PC-9 (cell line): ENCODE results near the gene ZNF618. TPM values are rescaled to one million over a fixed set of nuclear protein-coding genes. Genes with fewer than 3 reads are reported as not detected.

ENCODE experiments used
- BruUV-seq: library from RNA; stranded (reverse); fragments of 400-500 nt; replicated peaks from 2 replicates; lab custom pipeline; 2021; lab: Mats Ljungman, UMichigan
- CTCF ChIA-PET: fragments of 300-600 bp; sonication (Branson Sonifier 250); formaldehyde crosslinking; loops from one replicate; lab custom pipeline; 2022; ENCODE audit warnings: antibody characterized with exemption; lab: Charles Lee
- POLR2A ChIA-PET: fragments of 300-600 bp; sonication (Branson Sonifier 250); formaldehyde crosslinking; loops from one replicate; lab custom pipeline; 2022; ENCODE audit warnings: antibody characterized with exemption; ENCODE audit not compliant: unreplicated experiment; lab: Charles Lee
- DNase-seq, 2 experiments: peaks; one replicate each; pipeline versions ENCODE4 v3.0.0 to v3.0.0-alpha.2; 2015 to 2022; ENCODE audit warnings: mixed read lengths in 1 of 2
- H2AFZ ChIP-seq: fragments of 200-600 bp; sonication (generic); 2 replicates; pipeline ENCODE4 v1.8.1; 2017; ENCODE audit warnings: antibody characterized with exemption
- H3F3A ChIP-seq: fragments of 200-600 bp; sonication (generic); 2 replicates; pipeline ENCODE4 v1.8.1; 2017; ENCODE audit warnings: antibody characterized with exemption, mild to moderate bottlenecking, low read depth; ENCODE audit not compliant: insufficient read depth
- H3K27ac ChIP-seq: fragments of 200-600 bp; sonication (generic); 2 replicates; pipeline ENCODE4 v1.6.1; 2016; ENCODE audit warnings: mixed run types
- H3K27me3 ChIP-seq: fragments of 200-600 bp; sonication (generic); 2 replicates; pipeline ENCODE4 v1.6.1; 2016; ENCODE audit warnings: low read depth, mixed run types; ENCODE audit not compliant: insufficient read depth
- H3K36me3 ChIP-seq: fragments of 200-600 bp; sonication (generic); 2 replicates; pipeline ENCODE4 v1.6.1; 2016; ENCODE audit warnings: low read depth, mixed run types
- H3K4me1 ChIP-seq: fragments of 200-600 bp; sonication (generic); replicated peaks from 2 replicates; pipeline ENCODE4 v1.6.1; 2016; ENCODE audit warnings: mixed run types; ENCODE audit not compliant: insufficient read depth
- H3K4me2 ChIP-seq: fragments of 200-600 bp; sonication (generic); 2 replicates; pipeline ENCODE4 v1.6.1; 2017; ENCODE audit warnings: mixed run types
- H3K4me3 ChIP-seq: fragments of 200-600 bp; sonication (generic); 2 replicates; pipeline ENCODE4 v1.6.1; 2016; ENCODE audit warnings: mixed run types
- H3K79me2 ChIP-seq: fragments of 200-600 bp; sonication (generic); 2 replicates; pipeline ENCODE4 v1.6.1; 2017; ENCODE audit warnings: low read depth, mixed run types
- H3K9me2 ChIP-seq: fragments of 200-600 bp; sonication (generic); 2 replicates; pipeline ENCODE4 v1.8.1; 2017; ENCODE audit warnings: mild to moderate bottlenecking; ENCODE audit not compliant: insufficient read depth
- H3K9me3 ChIP-seq: fragments of 200-600 bp; sonication (generic); 2 replicates; pipeline ENCODE4 v1.8.1; 2016; ENCODE audit warnings: low read depth; ENCODE audit not compliant: insufficient read depth
- H4K20me1 ChIP-seq: fragments of 200-600 bp; sonication (generic); 2 replicates; pipeline ENCODE4 v1.8.1; 2017; ENCODE audit not compliant: insufficient read depth
- CTCF ChIP-seq: fragments of 200-600 bp; sonication (generic); conservative IDR thresholded peaks from 2 replicates; pipeline ENCODE4 v1.6.1; 2017; ENCODE audit warnings: mixed run types, antibody characterized with exemption, mild to moderate bottlenecking, moderate library complexity
- EZH2 ChIP-seq: fragments of 200-600 bp; sonication (generic); IDR thresholded peaks from 2 replicates; pipeline ENCODE4 v1.8.0; 2017; ENCODE audit warnings: antibody characterized with exemption, low read depth
- intact Hi-C: fragments of 100-400 bp; cut with micrococcal nuclease; formaldehyde crosslinking; loops from one replicate; pipeline ENCODE4 v1.10.0; 2022; ENCODE audit not compliant: unreplicated experiment
- total RNA-seq: library from RNA; stranded (reverse); gene quantifications from 2 replicates; pipeline ENCODE4 v1.2.3, GENCODE V29; 2021

Gene ZNF618
- total RNA-seq, 1 experiment from 2014 or later: 0.20 TPM

DNA sequence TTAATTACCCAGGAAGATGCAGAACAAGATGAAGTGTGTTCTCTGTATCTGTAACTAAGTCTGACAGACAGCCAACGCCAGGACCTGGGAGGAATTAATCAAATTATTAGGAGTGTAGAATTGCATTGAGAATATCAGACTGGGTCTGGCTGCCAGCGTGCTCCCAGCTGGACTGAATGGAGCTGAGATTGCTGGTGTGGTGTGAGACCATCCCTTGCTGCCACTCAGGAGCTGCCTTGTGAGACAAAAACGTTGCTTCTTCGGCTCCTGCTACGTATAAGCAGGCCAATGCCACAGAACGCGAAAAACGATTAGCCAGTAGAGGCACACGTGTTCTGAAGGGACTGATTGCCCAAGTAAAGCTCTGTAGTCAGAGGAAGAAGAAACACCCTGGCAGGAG is 135.2 kb downstream of the ZNF618 start:
- no peak overlapping the region for H3K4me3 ChIP-seq
- H3K4me2 ChIP-seq: no peak overlapping the region
- no peak for DNase-seq
- BruUV-seq: no TSS peak
- H3K27me3 ChIP-seq: peaks cover 77% of the 10 kb centered on the region
- no peaks in the 10 kb centered on the region for H3K36me3 ChIP-seq
- H3K4me1 ChIP-seq: no peaks in the 10 kb centered on the region
- no peaks in the 10 kb centered on the region for H4K20me1 ChIP-seq
- H3K9me2 ChIP-seq: no peaks in the 10 kb centered on the region
- H3K9me3 ChIP-seq: no peaks in the 10 kb centered on the region
- H3K79me2 ChIP-seq: no peaks in the 10 kb centered on the region
- CTCF ChIA-PET: interaction anchor here (0.6 kb wide), 1 partner anchor 557 kb away, joined by 19 read pairs; no protein-coding TSS in a partner anchor
- POLR2A ChIA-PET: no interaction called here
- H3K27ac ChIP-seq: no peak overlapping the region
- no peak overlapping the region for H2AFZ ChIP-seq
- H3F3A ChIP-seq: no peaks in the 10 kb centered on the region
- TF ChIP-seq CTCF (no peak), EZH2 (no peak)
- intact Hi-C loops: loop anchor here (5.0 kb wide), 1 partner anchor 419 kb away; no protein-coding TSS in a partner anchor

DNA sequence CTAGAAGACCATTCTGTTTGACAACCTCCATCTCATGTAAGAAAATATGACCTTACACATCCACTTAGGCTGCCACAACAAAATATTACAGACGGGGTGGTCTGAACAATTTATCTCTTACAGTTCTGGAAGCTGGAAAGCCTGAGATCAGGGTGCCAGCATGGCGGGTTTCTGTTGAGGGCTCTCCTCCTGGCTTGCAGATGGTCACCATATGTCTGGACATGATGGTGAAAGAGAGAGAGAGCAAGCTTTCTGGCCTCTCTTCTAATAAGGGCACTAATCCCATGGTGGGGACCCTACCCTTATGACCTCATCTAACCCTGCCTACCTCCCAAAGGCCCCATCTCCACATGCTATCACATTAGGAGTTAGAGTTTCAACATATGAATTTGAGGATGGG is 136.0 kb downstream of the ZNF618 start:
- ChIA-PET CTCF (no interaction called here), POLR2A (no interaction called here)
- no peaks in the 10 kb centered on the region for H3K9me2 ChIP-seq
- H3K27ac ChIP-seq: no peak overlapping the region
- no peak overlapping the region for H3K4me2 ChIP-seq
- no peak for TF ChIP-seq CTCF
- TF ChIP-seq EZH2: no peak
- H3K79me2 ChIP-seq: no peaks in the 10 kb centered on the region
- no peak for DNase-seq
- no peaks in the 10 kb centered on the region for H3K9me3 ChIP-seq
- no peaks in the 10 kb centered on the region for H3K36me3 ChIP-seq
- H3K4me1 ChIP-seq: no peaks in the 10 kb centered on the region
- H3K4me3 ChIP-seq: no peak overlapping the region
- no TSS peak for BruUV-seq
- no peaks in the 10 kb centered on the region for H4K20me1 ChIP-seq
- peaks cover 74% of the 10 kb centered on the region for H3K27me3 ChIP-seq
- no peak overlapping the region for H2AFZ ChIP-seq
- intact Hi-C loops: loop anchor here (5.0 kb wide), 1 partner anchor 420 kb away; no protein-coding TSS in a partner anchor
- no peaks in the 10 kb centered on the region for H3F3A ChIP-seq

GRCh38 chr9:114014044-114014443 is 137.9 kb downstream of the ZNF618 start:
- no peak overlapping the region for H3K4me2 ChIP-seq
- no peaks in the 10 kb centered on the region for H4K20me1 ChIP-seq
- no peaks in the 10 kb centered on the region for H3K79me2 ChIP-seq
- H3F3A ChIP-seq: no peaks in the 10 kb centered on the region
- no peak overlapping the region for H3K4me3 ChIP-seq
- H3K9me2 ChIP-seq: no peaks in the 10 kb centered on the region
- no peaks in the 10 kb centered on the region for H3K4me1 ChIP-seq
- TF ChIP-seq EZH2 (no peak), CTCF (no peak)
- no peaks in the 10 kb centered on the region for H3K36me3 ChIP-seq
- ChIA-PET CTCF (no interaction called here), POLR2A (no interaction called here)
- BruUV-seq: no TSS peak
- no peak overlapping the region for H2AFZ ChIP-seq
- DNase-seq: no peak
- peaks cover 64% of the 10 kb centered on the region for H3K27me3 ChIP-seq
- H3K9me3 ChIP-seq: no peaks in the 10 kb centered on the region
- intact Hi-C loops: loop anchor here (5.0 kb wide), 1 partner anchor 422 kb away; no protein-coding TSS in a partner anchor
- H3K27ac ChIP-seq: no peak overlapping the region
